Lung (tissue), 12 donors: Measurements from ENCODE around the gene SPPL2B. TPM values are rescaled to one million over a fixed set of nuclear protein-coding genes. Genes with fewer than 3 reads are reported as not detected.
A peak's percentile ranks its signal among the peaks of the same experiment; 100 is the strongest.

ENCODE experiments used
- ATAC-seq: fragments of 200-7000 bp; cut with Tn5 transposase; one replicate; pipeline ENCODE4 v1.9.1; 2020; ENCODE audit warnings: moderate number of reproducible peaks; ENCODE audit not compliant: insufficient read depth, low FRiP score
- DNase-seq, 3 donors: peaks; one replicate each; pipeline ENCODE4 v3.0.0-alpha.2; 2013 to 2017
- H3K27ac ChIP-seq, 2 donors: one replicate each; pipeline ENCODE4 v1.5.1; 2013; ENCODE audit warnings: mild to moderate bottlenecking in 2 of 2, moderate library complexity in 2 of 2, control low read depth in 1 of 2, inconsistent platforms in 1 of 2, low read depth in 1 of 2, low read length in 1 of 2
- H3K27me3 ChIP-seq, 3 donors: one replicate each; pipeline ENCODE4 v1.5.1; 2013; ENCODE audit warnings: low read length in 2 of 3; ENCODE audit not compliant: control insufficient read depth in 3 of 3, insufficient read depth in 3 of 3
- H3K36me3 ChIP-seq, 4 donors: one replicate each; pipeline ENCODE4 v1.5.1; 2013; ENCODE audit warnings: low read length in 4 of 4, mild to moderate bottlenecking in 1 of 4, moderate library complexity in 1 of 4; ENCODE audit not compliant: control insufficient read depth in 4 of 4, insufficient read depth in 4 of 4
- H3K4me1 ChIP-seq, 5 donors: one replicate each; pipeline ENCODE4 v1.5.1; 2013; ENCODE audit warnings: low read length in 5 of 5, mild to moderate bottlenecking in 2 of 5, moderate library complexity in 1 of 5; ENCODE audit not compliant: control insufficient read depth in 5 of 5, insufficient read depth in 5 of 5
- H3K4me3 ChIP-seq: one replicate; pipeline ENCODE4 v1.5.1; 2013; ENCODE audit warnings: mild to moderate bottlenecking, control low read depth, moderate library complexity
- H3K9ac ChIP-seq, 2 donors: one replicate each; pipeline ENCODE4 v1.5.1; 2013; ENCODE audit warnings: low read length in 2 of 2, control low read depth in 1 of 2; ENCODE audit not compliant: insufficient read depth in 1 of 2
- H3K9me3 ChIP-seq, 4 donors: one replicate each; pipeline ENCODE4 v1.5.1; 2013; ENCODE audit warnings: low read length in 3 of 4, mild to moderate bottlenecking in 1 of 4, moderate library complexity in 1 of 4; ENCODE audit not compliant: control insufficient read depth in 4 of 4, insufficient read depth in 3 of 4
- CTCF ChIP-seq: IDR thresholded peaks from 2 replicates; pipeline ENCODE4 v1.5.1; 2012; ENCODE audit warnings: mild to moderate bottlenecking; ENCODE audit errors: control extremely low read depth, extremely low read depth
- WGBS, 2 donors: extraction: QIAGEN DNeasy Blood & Tissue Kit; methylation state at CpG; one replicate each; pipeline ENCODE4 v1.1.7; 2013; 5-methylcytosine and 5-hydroxymethylcytosine counted together
- polyA plus RNA-seq, 2 donors: library from polyadenylated mRNA; stranded (reverse); fragments of 200-250 nt; gene quantifications; one replicate each; pipeline ENCODE4 v1.2.1, GENCODE V29; 2013
- total RNA-seq, 2 donors: library from RNA; depleted of rRNA in 1 of 2; stranded (reverse); fragments of >200 nt in 1 of 2; gene quantifications; one replicate each; pipeline ENCODE4 v1.2.1, GENCODE V29; 2014 to 2021
- donor health status: control.
- donor health status: control.
- donor health status: Bipolar disorder and iron deficiency.
- donor health status: healthy.
- donor health status: DM: yes; HTN: yes; CAD: no.

The SPPL2B gene
- total and polyA plus RNA-seq, 4 donors = 34.4 to 86.1 (median 48.8) TPM

- no peak overlapping the region for H3K27ac ChIP-seq
- peaks cover 0 to 6% (median 2%) of the 10 kb centered on the region in 4 donors for H3K9me3 ChIP-seq
- H3K9ac ChIP-seq = no peak overlapping the region
- H3K4me1 ChIP-seq = peaks cover 0 to 3% (median 0%) of the 10 kb centered on the region in 5 donors
- H3K27me3 ChIP-seq = peaks cover 4 to 34% (median 24%) of the 10 kb centered on the region in 3 donors
- H3K36me3 ChIP-seq = no peaks in the 10 kb centered on the region
- no peak for DNase-seq
- no peak for ATAC-seq
- no peak overlapping the region for H3K4me3 ChIP-seq
- WGBS, 2 donors = 95 to 96% methylated on average over 4 of the region's 4 CpGs
- no peak for TF ChIP-seq CTCF
Observed at GRCh38 chr19:2311093-2311492, 17.4 kb upstream of the SPPL2B start.

- Histone ChIP-seq H3K9ac (no peak overlapping the region), H3K9me3 (peaks cover 0 to 6% (median 2%) of the 10 kb centered on the region in 4 donors), H3K36me3 (no peaks in the 10 kb centered on the region), H3K4me1 (peaks cover 0 to 3% (median 0%) of the 10 kb centered on the region in 5 donors), H3K27me3 (peaks cover 0 to 19% (median 19%) of the 10 kb centered on the region in 3 donors), H3K27ac (no peak overlapping the region), H3K4me3 (no peak overlapping the region)
- ATAC-seq = no peak
- no peak for TF ChIP-seq CTCF
- 35 to 40% methylated on average over 28 of the region's 28 CpGs for WGBS, 2 donors
- no peak for DNase-seq
Observed at GRCh38 chr19:2312820-2313501, 15.5 kb upstream of the SPPL2B start.

GRCh38 chr19:2315121-2315817, 13.2 kb upstream of the SPPL2B start:
- 85% methylated on average over 7 of the region's 7 CpGs for WGBS, 2 donors
- Histone ChIP-seq H3K9ac (no peak overlapping the region), H3K36me3 (no peaks in the 10 kb centered on the region), H3K27me3 (peaks cover 0 to 5% (median 3%) of the 10 kb centered on the region in 3 donors), H3K27ac (no peak overlapping the region), H3K4me1 (no peaks in the 10 kb centered on the region), H3K4me3 (no peak overlapping the region), H3K9me3 (peaks cover 0 to 6% (median 2%) of the 10 kb centered on the region in 4 donors)
- ATAC-seq (peak; percentile 16), DNase-seq (no peak)
- no peak for TF ChIP-seq CTCF
